ENCODE data around the gene ZNF883.
"Not testable (repeated sequence)": the region's sequence is repeated elsewhere in the genome, so short reads cannot be mapped to it uniquely, and the experiment has no call there.

The ZNF883 gene

GRCh38 chr9:113011911-113012381 is at the start of gene ZNF883:
Gene ZNF883 (minus strand): TSS chr9:113012192.
- peak; percentile 55 for TF ChIP-seq L3MBTL2 (conservative IDR thresholded peaks at IDR 0.05)
- TF ChIP-seq ZNF384 (IDR thresholded peaks at IDR 0.05), result no peak
- peak; percentile 44 for DNase-seq (ENCODE audit: extremely low spot score)
- CTCF ChIA-PET, result no interaction called here
- POLR2A ChIA-PET, result interaction anchor here (0.7 kb wide), 1 partner anchor 57 kb away, joined by 3 read pairs; no protein-coding TSS in a partner anchor

GRCh38 chr9:113061072-113061850 is 49.3 kb upstream of the ZNF883 start:
- CTCF ChIA-PET; POLR2A ChIA-PET; DNase-seq (ENCODE audit: extremely low spot score): not testable (repeated sequence)

GRCh38 chr9:113059581-113060284 is 47.7 kb upstream of the ZNF883 start:
- POLR2A ChIA-PET, CTCF ChIA-PET: not testable (repeated sequence)
- peak; percentile 48 for DNase-seq (ENCODE audit: extremely low spot score)

- no peak for TF ChIP-seq SUZ12 (IDR thresholded peaks at IDR 0.05)
- TF ChIP-seq ELF4 (IDR thresholded peaks at IDR 0.05), result no peak
- no peak for TF ChIP-seq ZNF384 (IDR thresholded peaks at IDR 0.05)
- no peak for TF ChIP-seq FOXM1 (IDR thresholded peaks at IDR 0.05; ENCODE audit: borderline replicate concordance)
- no peak for TF ChIP-seq PKNOX1 (IDR thresholded peaks at IDR 0.05)
- TF ChIP-seq TARDBP (IDR thresholded peaks at IDR 0.05), result no peak
- TF ChIP-seq FOXK2 (IDR thresholded peaks at IDR 0.05), result no peak
- no peak for TF ChIP-seq LEF1 (IDR thresholded peaks at IDR 0.05; ENCODE audit: borderline replicate concordance)
- no peak for TF ChIP-seq FOXA1 (IDR thresholded peaks at IDR 0.05)
- no peak for TF ChIP-seq NFRKB (IDR thresholded peaks at IDR 0.05)
- no peak for TF ChIP-seq BHLHE40 (IDR thresholded peaks at IDR 0.05; ENCODE audit: borderline replicate concordance)
- no peak for TF ChIP-seq HDGF (IDR thresholded peaks at IDR 0.05; ENCODE audit: borderline replicate concordance)
- no peak for TF ChIP-seq L3MBTL2 (conservative IDR thresholded peaks at IDR 0.05)
- TF ChIP-seq SP1 (IDR thresholded peaks at IDR 0.05), result no peak
- no peak for TF ChIP-seq ARNT (IDR thresholded peaks at IDR 0.05)
- ChIA-PET POLR2A (interaction anchor here (1.1 kb wide), 1 partner anchor 94 kb away, joined by 3 read pairs; no protein-coding TSS in a partner anchor), CTCF (no interaction called here)
- DNase-seq (ENCODE audit: extremely low spot score), result no peak
Observed at GRCh38 chr9:113057193-113057592, 45.2 kb upstream of the ZNF883 start.

GRCh38 chr9:113056191-113057106 is 44.5 kb upstream of the ZNF883 start, which contains the start of gene ZFP37:
Gene ZFP37 (minus strand): TSS chr9:113056724. CDS start chr9:113056688, 36 bp downstream.
- ChIA-PET POLR2A (interaction anchor here (1.1 kb wide), 1 partner anchor 93 kb away, joined by 3 read pairs; no protein-coding TSS in a partner anchor), CTCF (no interaction called here)
- TF ChIP-seq FOXA1 (IDR thresholded peaks at IDR 0.05), result no peak
- TF ChIP-seq L3MBTL2 (conservative IDR thresholded peaks at IDR 0.05), result peak; percentile 51
- DNase-seq (ENCODE audit: extremely low spot score), result peak; percentile 95

- TF ChIP-seq ARNT (IDR thresholded peaks at IDR 0.05) (no peak), ZNF384 (IDR thresholded peaks at IDR 0.05) (no peak), CTBP1 (IDR thresholded peaks at IDR 0.05; ENCODE audit: borderline replicate concordance) (no peak), LEF1 (IDR thresholded peaks at IDR 0.05; ENCODE audit: borderline replicate concordance) (no peak), FOXK2 (IDR thresholded peaks at IDR 0.05) (no peak), SUZ12 (IDR thresholded peaks at IDR 0.05) (no peak), HDGF (IDR thresholded peaks at IDR 0.05; ENCODE audit: borderline replicate concordance) (no peak), L3MBTL2 (conservative IDR thresholded peaks at IDR 0.05) (no peak), ELF4 (IDR thresholded peaks at IDR 0.05) (no peak), TARDBP (IDR thresholded peaks at IDR 0.05) (no peak), SP1 (IDR thresholded peaks at IDR 0.05) (no peak), NFRKB (IDR thresholded peaks at IDR 0.05) (no peak), FOXA1 (IDR thresholded peaks at IDR 0.05) (no peak), BHLHE40 (IDR thresholded peaks at IDR 0.05; ENCODE audit: borderline replicate concordance) (no peak), FOXM1 (IDR thresholded peaks at IDR 0.05; ENCODE audit: borderline replicate concordance) (no peak), PKNOX1 (IDR thresholded peaks at IDR 0.05) (no peak)
- POLR2A ChIA-PET, result no interaction called here
- CTCF ChIA-PET, result no interaction called here
- DNase-seq (ENCODE audit: extremely low spot score), result no peak
Observed at GRCh38 chr9:113042884-113043657, 31.1 kb upstream of the ZNF883 start.
